ENCODE results near the gene STAM2. TPM values are rescaled to one million over a fixed set of nuclear protein-coding genes. Genes with fewer than 3 reads are reported as not detected.

STAM2 gene
- total and polyA plus RNA-seq, 2 donors: 13.0 to 23.0 TPM

Other genes starting within 250 kb of the STAM2 start
- 3.5 TPM for gene CACNB4, start 76.7 kb downstream of the STAM2 start, total RNA-seq
- gene CACNB4, start 76.7 kb downstream of the STAM2 start, polyA plus RNA-seq: 3.0 TPM
- gene FMNL2, start 159.4 kb upstream of the STAM2 start, total RNA-seq: 18.9 TPM
- gene FMNL2, start 159.4 kb upstream of the STAM2 start, polyA plus RNA-seq: 61.3 TPM

Data from thymus (tissue), 2 donors.